Lower leg skin (tissue), 3 donors: ENCODE data around the gene NCOA3.

ENCODE experiments used
- POLR2A ChIP-seq, 2 donors: fragments of 450-650 bp; IDR thresholded peaks; one replicate each; pipeline ENCODE4 v1.6.1; 2016 to 2017; ENCODE audit warnings: antibody characterized with exemption in 2 of 2, mild to moderate bottlenecking in 1 of 2, moderate library complexity in 1 of 2
- TF ChIP-seq, protein P1 (sequence below), 3 donors: fragments of 450-650 bp; IDR thresholded peaks; one replicate each; pipeline ENCODE4 v1.5.1; 2016; ENCODE audit warnings: antibody characterized with exemption in 3 of 3, mild to moderate bottlenecking in 3 of 3, moderate library complexity in 2 of 3

DNA sequence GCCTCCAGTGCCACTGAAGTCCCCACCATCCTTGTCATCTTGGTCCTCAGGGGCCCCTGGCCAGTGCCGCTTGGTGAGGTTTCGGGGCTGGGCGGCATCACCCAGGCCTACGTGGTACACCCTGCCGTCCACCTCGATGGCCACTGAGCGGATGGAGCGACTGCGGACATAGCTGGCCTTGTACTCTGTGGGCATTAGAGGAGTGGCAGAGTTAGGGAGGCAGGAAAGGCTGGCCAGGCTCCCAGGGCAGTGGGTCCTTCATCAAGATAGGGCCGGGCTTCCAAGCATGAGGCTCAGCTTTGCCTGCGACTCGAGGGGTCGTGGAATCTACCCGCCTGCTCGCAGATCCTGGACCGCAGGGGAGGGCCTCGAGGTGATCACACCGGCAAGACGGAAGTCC lies 164.6 kb downstream of the NCOA3 start:
- TF ChIP-seq, protein P1, sequence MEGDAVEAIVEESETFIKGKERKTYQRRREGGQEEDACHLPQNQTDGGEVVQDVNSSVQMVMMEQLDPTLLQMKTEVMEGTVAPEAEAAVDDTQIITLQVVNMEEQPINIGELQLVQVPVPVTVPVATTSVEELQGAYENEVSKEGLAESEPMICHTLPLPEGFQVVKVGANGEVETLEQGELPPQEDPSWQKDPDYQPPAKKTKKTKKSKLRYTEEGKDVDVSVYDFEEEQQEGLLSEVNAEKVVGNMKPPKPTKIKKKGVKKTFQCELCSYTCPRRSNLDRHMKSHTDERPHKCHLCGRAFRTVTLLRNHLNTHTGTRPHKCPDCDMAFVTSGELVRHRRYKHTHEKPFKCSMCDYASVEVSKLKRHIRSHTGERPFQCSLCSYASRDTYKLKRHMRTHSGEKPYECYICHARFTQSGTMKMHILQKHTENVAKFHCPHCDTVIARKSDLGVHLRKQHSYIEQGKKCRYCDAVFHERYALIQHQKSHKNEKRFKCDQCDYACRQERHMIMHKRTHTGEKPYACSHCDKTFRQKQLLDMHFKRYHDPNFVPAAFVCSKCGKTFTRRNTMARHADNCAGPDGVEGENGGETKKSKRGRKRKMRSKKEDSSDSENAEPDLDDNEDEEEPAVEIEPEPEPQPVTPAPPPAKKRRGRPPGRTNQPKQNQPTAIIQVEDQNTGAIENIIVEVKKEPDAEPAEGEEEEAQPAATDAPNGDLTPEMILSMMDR (IDR thresholded peaks at IDR 0.05), result no peak
- TF ChIP-seq POLR2A (IDR thresholded peaks at IDR 0.05), result no peak
